Inferior parietal cortex (tissue), 1 donor: ENCODE measurements around the gene STK39.
A peak's percentile ranks its signal among the peaks of the same experiment; 100 is the strongest.

Experiments used
- DNase-seq: peaks from one replicate; pipeline ENCODE4 v3.0.0-alpha.2; 2016; ENCODE audit errors: extremely low spot score

STK39 gene

DNA sequence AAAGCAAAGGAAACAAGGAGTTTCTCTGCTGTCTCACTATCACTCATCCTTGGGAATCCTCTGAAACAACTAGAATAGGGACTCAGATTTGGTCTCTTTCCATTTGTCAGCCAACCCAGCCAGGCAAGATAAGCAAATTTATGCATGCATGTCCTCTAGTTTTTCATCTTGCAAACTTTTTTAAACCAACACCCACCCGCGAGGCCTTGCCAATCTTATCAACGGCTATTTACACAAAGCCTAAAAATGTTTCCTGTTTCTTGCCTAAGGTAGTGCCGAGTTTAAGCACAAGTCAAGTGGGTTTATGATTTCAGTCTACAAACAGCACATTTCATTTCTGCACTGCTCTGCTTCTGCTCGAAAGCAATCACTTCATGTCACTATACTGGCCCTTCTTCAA is 240.9 kb downstream of the STK39 start:
- DNase-seq: no peak

DNA sequence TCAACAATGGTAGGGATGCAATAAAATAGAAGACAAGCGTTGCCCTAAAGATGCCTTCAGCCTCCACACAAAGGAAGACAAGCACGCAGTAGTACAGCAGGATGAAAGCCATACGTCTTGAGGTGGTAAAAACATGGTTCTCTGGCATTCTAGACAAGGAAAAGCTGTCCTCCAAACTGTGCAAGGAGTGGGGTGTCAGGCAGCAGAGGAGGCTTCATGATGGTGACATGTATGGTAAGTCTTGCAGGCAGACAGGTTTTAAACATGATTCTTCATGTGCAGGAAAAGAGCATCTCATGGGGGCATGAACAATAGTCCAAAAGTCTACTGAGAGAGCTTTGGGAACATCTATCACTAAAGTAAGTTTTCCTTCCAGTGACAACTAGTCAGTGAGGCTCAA is 241.8 kb downstream of the STK39 start:
- DNase-seq: no peak

DNA sequence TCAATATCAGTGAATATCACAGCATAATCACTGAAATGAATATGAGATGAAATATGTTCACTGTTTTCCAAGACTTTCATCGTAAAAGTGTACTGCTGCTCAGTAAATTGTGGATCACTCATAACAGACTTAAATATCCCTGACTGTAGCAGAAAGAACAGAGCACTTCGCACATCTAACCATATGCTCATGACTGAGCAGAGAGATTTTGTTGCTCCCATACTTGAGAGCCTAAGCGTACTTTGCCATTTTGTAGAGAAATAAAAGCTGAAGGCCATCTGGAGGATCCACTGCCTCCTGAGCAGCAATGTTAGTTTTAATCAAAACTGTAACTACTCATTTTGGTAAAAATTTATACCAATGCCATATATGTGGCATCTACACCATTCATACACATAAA is 243.5 kb downstream of the STK39 start:
- DNase-seq: no peak

DNA sequence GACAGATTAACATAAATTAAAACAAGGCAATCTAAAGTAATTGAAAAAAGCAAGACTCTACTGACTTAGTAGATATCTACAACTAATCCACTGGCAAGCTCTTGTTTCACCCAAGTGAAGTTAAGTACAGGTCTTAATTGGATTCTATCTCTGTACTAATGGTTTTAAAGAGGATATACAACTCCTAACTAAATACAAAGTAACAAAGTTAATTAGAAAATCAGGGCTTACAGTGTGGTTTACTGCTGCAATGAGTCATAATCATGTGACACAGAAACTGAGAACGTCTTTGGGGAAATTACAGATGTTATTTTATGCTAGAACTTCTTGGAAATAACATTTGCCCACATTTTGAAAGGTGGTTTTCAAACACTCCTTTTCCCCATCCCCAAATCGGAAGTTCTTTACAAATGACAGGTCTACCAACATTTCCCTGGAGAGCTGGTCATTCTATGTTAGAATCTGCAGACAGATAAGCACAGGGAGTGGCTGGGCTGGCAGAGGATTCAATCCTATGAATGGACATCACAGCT is 245.3 kb downstream of the STK39 start:
- DNase-seq: no peak

DNA sequence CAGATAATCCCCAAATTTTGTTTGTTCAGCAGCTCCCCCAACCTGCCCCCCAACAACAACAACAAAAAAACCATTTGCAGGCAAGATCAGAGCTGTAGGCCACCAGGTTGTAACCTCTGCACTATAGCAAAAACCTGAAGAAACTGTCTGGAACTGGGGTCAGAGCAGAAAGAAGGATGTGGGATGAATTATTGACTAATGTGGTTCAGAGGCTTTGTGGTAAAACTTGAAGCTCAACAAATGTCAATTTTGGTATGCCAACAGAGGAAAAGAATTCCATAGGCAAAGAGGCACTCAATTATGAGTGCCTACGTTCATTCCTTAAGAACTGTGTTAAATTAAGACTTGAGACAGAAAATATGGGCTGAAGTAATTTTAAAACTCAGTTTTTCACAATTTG is 255.1 kb downstream of the STK39 start:
- DNase-seq: no peak

DNA sequence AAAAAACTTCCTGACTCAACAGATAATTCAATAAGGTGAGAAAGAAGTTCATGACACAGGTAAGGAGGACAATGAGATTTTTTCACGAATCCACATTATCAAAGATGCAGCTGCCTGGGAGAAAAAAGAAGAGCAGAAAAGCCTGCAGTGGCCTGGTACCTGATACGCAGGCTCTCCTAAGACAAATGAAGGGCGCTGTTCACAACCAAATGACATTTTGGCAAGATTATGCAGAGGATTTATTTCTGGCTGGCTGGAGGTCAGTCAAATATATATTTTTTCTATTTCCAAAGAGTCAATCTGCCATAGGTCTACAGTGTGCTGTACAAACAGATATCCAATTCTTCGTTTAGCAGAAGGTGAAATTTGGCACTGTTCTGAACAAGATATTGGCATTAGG is 257.3 kb downstream of the STK39 start:
- DNase-seq: no peak

DNA sequence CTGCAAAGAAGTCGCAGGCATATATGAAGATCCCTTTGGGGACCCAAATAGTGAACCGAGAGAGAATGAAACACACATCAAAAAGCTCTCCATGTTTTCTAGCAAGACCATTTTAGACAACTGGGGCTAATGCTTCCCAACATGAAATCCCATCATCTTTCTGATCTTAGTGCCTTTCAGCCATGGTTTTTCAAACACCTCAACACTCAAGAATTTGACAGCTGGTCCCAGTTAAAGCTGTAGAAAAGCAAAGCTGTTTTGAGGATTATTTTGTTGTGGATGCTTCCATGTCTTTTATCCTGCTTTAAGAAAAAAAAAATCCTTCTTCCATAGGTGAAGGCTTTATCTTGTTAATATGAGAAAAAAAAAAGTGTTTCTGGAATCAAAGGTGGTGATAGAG is 259.1 kb downstream of the STK39 start:
- DNase-seq: no peak

DNA sequence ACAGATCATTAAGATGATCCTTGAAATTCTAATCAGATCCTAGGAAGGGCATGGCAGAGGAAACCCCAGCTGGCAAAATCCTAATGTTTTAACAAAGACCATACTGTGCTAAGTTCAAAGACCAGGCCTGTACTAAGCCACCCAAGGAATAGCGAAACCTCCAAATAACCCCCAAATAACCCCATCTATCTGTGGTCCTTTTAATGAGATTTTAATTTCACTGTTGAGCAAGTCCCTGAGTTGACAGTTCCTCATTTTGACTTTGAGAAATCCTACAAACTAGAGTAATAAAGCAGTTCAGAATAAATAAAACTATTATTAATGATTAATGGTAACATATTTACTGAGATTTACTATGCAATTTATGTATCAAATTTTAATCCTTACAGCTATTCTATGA is 259.8 kb downstream of the STK39 start:
- DNase-seq: no peak

DNA sequence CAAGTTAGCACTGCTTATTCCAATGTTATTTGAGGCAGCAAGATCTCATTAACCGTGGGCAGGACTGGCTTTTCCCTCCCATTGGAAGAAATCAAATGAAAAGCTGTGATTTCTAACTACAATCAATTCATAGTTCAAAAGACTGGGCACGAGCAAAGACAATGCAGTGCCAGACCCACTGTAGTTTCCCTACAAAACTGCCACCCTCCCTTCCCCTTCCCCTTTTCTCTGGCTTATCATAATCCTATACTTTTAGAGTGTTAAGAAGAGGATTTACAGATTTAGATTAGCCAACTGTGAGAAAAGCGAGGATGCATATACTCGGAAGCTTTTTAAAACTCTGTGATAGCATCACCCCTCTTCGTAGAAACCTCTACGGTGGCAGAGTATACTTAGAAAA is 260.4 kb downstream of the STK39 start:
- no peak for DNase-seq

DNA sequence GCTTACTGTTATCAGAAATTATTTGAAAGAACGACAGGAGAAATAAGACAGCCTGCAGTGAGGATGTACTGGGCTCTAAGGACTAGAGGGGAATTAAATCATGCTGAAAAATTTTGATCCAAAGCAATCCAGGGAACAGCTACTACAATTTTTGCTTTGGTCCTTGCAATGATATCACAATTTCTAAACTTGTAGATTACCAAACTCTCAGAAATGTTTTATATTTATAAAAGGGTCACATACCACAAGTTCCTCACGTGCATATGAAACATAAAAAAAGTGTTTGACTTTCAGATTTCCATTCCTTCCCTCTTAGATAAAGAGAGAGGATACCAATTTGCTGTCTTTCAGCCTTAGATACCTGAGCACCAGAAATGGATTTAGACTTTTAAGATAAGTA is 261.2 kb downstream of the STK39 start:
- no peak for DNase-seq

DNA sequence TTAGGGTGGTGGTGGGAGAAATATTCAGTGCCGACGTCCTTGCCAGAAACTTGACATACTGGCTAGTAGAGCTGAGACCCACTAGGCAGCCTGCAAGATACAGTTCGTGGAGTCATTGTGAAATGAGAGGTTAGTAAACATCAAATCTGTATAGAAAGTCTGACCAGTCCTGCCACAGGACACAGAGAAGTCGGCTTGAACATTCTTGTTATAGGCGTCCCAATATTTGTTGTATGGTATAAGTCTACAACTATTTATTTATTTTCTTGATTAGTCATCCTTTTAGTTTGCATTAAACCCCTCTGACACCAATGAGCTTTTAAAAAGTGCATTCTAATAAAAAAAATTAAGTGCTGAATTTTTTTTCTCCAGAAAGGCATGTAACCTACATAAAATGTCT is 265.4 kb downstream of the STK39 start:
- DNase-seq: no peak

DNA sequence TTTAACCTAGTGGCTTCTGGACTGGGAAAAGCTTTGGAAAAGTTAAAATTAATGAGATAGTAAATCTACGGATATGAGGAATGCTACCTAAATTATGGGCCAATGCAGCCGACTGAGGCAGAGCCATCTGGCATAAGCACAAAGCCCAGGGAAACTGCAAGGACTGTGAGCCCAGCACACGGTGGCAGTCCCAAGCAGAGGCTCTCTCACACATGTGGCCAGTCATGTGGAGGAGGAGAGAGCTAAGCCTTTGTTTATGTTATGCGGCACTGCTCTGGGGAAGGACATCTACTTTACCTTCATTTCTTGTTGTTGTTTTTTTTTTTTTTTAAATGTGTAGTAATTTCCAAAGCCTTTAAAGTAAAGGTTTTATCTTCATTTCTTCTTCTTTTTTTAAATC is 267.0 kb downstream of the STK39 start:
- no peak for DNase-seq

DNA sequence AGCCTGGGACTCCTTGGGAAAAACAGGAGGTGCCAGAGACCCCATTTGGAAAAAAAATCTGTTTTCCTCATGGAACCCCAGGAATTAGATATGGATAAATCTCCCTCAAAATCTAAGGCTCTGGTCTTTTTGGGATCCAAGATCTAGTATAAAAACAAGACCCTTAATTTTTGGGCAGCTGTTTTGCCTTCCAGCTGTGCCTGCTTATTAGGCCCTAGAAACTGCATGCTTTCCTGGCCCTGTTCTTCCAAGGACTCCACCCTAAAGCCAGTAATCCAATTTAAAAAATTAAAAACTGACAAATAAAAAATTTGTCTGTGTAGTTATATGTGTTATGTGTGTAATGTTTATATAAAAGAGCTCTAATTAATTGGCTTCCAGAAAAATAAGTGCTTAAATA is 274.6 kb downstream of the STK39 start:
- no peak for DNase-seq

DNA sequence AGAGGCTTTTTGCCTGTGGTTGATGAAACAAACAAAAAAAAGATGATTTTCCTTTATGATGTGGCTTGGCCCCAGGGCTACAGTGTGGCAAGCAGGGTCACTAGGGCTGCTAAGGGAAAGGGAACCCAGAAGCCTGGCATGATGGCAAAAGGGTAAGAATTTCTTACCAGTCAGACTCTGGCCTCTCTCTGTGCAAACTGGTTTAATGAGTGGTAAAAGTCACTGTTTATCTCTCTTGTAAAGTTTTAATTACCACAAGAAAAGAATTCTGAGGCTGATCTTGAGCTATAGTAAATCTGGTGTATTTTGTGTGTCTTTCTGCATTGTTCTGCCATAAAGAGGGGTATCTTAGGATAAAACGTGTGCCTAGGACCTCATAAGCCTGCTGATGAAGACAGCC is 275.4 kb downstream of the STK39 start:
- DNase-seq: no peak

DNA sequence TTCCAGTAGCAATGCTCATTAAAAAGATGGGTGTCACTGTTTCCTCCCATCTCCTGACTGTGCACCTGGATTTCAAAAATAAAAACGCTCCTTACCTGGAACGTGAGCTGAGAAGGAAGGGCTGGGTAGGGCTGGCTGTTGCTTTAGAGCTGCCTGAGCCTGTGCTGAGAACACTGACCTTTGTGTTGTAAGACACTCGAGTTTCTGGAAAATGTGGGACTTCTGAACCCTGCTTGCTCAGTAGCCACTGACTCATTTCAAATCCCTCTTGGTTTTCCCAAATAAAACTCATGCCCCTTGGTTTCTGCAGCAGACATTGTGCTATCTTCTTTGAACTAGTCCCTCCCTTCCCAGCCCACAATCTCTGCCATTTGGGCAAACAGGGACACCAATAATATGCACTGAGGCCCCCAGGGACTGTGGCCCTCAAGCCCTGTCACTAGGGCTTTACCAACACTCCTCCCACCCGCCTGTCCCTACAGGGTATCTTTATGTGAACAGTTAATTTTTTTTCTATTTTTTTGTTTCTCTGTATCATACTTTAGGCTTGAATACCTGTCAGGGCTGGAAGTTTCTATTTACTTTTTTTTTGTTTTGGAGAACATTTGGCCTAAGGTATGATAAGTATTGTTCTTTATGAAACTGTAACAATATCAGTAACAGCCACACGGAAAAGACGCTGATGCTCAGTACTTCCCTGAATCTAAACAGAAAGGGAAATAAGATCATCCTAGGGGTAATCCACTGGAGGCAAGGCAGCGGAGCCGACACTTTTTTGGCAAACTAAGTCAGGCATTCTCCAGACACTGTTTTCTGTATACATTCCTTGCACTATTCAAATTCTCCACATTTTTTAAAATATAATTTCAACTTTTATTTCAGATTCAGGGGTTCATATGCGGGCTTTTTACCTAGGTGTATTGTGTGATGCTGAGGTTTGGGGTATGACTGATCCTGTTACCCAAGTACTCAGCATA is 280.2 kb downstream of the STK39 start:
- DNase-seq: no peak

DNA sequence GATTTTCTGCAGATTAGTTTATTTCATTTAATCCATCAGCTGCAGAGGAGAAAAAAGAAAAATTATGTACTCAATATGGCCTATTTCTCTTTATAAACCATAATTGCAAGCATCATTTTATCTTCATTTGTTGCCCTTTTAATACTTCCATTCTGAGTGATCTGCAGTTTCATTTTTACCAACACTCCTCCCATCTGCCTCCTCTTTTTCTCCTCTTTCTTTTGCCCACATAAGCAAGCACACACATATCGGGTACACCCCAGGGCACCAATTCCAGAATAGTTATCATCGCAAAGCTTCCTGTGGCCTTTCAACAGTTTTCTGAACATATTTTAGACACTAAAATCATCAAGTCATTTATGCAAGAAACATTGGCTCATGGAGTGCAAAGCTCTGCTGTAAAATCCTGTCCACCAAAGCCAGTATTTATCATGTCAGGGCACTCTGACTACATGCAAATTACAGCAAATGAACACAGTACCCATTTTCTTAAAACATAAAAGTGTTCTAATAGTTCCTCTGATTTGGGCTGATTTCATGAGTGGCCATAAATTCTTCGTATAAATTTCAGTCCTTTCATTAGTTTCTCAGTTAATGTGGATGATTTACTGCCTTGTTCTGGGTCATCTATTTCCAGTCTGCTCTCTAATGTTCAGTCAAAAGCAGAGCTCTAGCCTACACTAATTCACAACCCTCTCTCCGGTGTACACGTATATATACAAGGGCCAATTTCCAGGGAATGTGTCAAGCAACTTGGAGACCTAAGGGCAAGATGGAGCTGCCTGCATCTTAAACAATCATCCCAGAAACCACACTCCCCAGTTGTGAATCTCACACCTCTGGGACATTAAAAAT is 281.3 kb downstream of the STK39 start:
- DNase-seq: no peak

DNA sequence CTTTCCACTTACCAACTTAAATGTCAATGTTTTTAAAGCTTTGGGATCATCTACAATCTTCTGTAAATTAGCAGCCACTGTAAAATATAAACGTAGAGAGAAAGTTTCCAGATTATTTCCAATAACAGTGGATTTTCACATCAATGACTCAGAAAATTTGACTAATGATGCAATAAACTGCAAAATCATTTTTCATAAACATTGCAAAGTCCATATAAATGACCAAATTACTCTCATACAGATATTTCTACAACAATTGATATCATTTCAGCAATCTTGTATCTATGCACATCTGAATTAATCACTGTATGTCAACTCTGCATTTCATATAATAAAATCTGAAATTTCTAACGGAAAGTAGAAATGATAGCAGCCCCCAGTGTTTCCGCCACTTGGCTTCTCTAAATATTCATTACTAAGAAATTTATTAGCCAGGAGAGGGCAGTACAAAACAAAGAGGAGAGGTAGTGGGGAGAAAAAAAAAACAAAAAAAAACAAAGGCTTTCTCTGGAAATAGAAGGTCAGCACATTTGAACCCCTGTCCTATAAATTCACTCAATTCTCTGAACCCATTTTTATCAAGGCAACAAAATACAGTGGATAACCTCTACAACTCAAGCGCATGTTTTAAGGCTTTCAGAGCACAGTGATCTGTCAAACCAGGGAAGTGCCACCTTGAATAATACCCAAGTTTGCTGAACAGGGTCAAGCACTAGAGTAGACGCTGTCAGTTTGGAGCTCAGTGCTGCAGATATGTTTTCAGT is 282.6 kb downstream of the STK39 start:
- peak; percentile 48 for DNase-seq

DNA sequence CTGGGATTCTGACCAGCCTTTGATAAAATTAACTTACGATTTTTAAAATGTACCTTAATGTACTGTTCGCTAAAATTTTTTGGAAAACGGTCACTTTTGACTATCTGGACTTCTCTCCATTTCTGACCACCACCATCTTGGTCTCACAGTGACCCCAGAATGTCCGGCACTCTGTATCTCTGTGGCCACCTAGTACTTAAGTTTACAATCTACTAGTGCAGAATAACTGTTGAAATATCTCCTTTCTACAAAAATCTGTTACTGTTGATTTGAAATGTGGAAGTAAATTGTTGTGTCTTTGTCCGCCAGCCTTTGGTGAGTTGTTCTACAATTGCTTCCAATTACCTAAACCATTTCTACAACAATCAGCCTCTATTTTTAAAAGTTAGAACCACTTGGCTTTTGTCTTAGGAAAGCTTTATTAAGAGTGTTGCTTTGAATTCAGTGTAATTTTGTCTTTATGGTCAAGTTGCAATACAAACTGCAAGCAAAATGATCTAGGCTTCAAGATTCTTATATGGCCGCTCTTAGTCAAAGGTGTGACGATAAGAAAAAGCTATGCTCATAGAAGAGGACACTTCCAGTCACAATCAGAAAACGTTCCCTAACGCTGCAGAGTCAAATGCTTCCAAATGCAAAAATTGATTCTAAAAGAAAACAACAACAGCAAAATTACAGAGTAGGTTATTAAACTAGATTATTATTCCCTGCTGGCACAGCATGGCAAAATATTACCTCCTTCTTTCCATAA is 283.3 kb downstream of the STK39 start:
- no peak for DNase-seq

DNA sequence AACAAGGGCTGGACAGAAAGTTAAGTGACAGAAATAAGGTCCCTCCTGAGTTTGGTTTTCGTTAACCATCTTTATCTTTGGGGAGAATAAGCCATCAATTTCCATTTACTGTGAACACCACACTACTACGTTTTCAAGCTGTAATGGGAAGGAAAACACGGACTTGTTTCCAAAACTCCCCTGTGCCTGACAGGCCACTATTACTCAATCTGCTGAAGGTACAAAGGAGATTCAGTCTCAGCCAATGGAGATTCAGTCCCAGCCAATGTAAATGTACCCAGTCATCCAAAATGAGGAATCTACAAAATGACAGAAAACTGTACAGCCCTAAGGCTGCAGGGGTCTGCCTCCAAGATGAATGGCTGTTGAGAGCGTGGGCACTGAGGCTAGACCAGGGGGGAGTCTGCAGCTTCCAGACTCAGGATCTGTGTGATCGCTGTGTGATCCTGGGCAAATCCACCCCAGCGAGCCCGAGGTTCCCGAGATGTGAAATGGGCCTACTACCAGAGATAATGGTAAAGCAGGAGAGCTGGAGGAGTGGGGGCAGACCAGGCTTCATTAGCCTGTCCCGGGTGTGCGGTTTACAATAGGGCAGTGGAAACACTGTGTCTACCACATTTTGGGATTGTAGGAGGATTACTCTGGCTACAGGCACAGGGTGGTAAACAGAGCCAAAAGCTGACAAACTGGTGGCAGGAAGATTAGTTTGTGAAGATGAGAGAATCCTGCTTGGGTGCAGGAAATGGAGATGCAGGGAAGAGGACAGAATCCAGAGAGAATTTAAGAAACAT is 284.8 kb downstream of the STK39 start:
- no peak for DNase-seq

DNA sequence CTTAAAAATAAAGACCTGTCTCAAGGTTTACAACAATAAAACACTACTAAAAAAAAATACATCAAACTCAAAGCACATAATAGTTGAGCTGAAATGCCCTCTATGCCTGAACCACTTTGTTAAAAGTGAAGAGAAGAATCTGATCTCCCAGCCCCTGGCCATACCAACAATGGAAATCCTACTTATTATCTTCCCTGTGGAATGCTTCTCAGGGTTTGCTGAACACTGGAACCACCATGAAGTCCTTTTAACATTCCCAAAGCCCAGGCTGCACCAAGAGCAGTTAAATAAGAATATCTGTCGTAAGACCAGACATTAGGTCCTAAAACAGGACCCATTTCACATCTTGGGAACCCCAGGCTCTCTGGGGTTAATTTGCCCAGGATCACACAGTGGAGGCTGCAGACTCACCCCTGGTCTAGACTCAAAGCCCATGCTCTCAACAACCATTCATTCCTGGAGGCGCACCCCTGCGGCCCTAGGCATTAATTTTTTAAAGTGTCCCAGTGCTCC is 285.8 kb downstream of the STK39 start:
- no peak for DNase-seq
